GM18517 (cell line): ENCODE data around the gene POU2AF1.
A peak's percentile ranks its signal among the peaks of the same experiment; 100 is the strongest.

Source experiments
- ATAC-seq: cut with Tn5 transposase; IDR thresholded peaks from one replicate; pipeline ENCODE4 v1.9.1; 2021; ENCODE audit warnings: mild to moderate bottlenecking, moderate library complexity; ENCODE audit not compliant: unreplicated experiment

POU2AF1 gene, protein sequence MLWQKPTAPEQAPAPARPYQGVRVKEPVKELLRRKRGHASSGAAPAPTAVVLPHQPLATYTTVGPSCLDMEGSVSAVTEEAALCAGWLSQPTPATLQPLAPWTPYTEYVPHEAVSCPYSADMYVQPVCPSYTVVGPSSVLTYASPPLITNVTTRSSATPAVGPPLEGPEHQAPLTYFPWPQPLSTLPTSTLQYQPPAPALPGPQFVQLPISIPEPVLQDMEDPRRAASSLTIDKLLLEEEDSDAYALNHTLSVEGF

DNA sequence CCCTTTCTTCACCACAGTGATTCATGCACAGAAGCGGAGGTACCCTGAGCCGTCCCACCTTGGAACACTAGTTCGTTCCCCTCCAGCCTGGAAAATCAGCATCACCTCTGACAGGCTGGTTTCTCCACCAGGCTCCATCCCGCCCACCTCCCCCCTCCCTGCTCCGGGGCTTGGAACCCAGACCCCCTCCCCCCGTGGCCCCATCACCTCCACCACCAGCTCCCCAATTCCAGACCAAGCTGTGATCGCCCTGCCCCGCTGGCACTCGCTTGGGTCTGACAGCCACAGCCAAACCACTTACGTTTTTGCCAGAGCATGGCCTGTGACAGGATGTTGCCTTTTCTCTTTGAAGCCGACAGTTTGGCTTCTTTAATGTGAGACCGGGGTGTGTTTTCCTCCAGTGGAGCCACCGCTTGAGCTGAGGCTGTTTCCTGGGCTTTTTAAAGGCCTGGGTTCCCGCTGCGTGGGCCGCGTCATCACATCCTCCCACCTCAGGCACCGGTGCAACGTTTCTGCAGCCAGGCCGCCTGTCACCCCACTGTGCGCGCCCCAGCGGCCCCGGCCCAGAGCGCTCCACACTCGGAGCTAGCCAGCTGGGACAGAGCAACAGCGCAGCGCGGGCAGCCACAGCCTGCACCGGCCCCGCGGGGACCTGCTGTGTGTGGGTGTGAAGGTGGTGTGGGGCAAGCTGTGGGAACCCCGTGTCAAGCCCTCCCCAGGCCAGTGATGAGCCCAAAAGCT is at the start of gene POU2AF1:
Gene POU2AF1 (minus strand): TSS at position 415 of the 741 bp plus-strand sequence. CDS start 98 bp downstream, at position 317.
- ATAC-seq = peak; percentile 49

DNA sequence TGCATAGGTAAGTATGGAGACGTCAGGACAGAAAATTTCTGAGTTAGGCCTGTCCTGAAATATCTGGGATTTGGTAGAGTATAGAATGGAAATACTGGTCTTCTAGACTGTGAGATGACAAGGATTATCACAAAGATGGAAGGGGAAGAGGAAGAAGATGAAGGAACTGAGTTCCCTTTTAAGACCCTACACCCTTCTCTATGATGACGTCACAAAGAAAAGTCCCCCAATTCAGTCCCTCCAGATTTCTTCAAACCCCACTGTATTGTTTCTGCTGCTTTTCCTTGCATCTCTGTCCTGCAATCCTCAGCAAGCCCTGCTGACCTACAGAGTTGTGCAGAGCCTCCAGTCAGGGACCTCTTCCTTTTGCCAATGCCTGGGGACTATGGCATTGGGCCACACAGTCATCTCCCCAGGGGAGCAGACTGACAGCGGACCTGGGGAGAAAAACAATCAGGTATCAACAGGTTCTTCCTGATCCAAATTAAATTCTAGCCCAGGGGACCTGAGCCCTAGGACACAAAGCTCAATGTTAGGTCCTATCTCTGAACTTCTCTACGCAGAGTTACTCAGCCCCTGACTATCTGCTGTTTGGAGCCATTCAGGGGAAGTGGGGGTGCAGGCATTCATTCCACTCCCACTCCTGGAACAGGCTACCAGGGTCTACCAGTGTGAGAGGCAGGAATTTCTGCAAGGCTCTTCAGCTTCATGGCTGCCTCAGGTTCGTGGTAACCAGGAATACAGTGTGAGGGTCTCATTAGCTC is 49.2 kb upstream of the POU2AF1 start:
- ATAC-seq = no peak

DNA sequence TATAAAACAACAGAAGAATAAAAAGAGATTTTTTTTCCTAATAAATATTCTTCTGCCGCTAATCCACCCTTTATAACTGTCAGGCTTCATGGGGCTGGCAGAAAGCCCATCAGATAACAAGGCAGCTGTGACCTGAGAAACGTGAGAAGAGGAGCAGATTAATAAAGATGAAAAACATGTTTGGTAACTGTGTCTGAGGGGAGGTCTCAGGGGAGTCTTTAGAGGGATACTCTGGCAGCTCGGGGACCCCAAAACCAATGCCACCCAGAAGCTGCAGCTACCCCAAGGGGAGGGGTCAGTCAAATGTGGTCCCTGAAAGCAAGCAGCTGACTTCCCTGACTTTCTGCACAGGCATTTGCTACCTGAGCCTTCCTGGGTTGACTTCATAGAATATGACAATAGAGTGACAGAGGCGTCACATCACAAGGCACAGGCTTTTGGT is 48.4 kb upstream of the POU2AF1 start:
- ATAC-seq = no peak

DNA sequence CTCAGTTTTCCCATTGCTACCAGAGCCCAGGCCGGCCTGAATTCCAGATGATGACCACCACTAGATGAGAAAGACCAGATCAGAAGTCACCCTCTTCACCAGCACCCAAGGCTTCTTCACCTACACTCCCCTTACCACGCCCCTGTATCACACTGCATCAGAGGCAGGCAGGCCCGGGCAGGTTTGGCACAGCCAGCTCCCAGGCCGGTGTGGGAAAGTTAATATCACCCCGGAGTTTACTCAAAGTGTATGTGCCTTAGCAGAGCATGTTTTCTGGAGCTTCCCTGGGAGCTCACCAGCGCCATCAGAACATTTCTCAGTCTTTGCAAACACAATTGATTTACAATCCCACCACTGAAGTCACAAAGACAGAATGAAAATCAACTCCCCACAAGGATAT is 47.5 kb upstream of the POU2AF1 start:
- no peak for ATAC-seq

DNA sequence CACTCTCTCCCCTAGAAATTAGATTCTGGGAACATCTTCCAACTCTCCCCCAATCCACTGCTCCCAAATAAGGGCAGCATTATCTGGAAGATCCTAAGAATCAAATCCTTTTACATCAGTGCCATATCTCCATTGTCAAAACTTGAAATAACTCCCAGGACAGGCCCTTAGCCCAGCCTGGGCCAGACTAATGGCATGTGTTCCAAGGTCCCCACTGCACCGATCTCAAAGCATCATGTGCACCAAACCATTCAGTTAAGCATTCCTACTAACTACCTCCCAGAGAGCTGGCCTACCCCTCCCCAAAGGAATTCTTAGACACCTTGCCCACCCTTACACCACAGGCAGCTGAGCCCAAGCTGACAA is 44.2 kb upstream of the POU2AF1 start:
- ATAC-seq = no peak

DNA sequence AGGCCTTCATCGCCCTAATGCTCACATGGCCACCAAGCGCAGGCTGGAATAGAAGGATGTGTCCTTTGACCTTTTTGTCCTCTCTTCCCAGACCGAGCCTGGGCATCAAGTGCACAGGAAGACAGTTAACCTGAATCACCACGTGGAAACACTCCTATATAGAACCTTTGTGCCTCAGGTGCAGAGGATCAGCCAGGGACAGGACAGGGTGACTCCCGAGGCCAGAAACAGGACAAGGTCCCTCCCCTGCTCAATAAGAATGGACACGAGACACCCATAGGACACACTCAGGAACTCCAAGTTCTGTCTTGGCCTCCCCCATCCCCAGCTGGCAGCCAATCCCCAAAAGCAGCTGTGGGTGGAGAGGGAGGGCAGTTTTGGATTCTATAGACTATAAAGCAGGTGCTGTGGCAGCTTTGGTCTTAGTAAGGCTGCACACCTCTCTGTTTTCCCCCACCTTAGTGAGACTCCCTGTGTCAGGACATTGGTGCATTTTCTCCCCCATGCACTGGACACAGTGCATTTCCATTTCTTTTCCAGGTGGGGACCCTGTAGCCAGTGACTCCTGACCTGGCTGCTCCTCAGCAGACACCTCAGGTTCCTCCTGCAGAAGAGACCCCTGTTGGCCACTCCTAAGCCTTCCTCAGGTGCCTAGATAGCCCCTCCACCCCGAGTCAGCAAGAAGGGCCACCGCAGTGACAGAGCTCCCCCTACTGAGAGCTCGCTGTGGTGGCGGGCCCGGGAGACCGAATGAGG is 43.6 kb upstream of the POU2AF1 start:
- ATAC-seq = peak; percentile 73

DNA sequence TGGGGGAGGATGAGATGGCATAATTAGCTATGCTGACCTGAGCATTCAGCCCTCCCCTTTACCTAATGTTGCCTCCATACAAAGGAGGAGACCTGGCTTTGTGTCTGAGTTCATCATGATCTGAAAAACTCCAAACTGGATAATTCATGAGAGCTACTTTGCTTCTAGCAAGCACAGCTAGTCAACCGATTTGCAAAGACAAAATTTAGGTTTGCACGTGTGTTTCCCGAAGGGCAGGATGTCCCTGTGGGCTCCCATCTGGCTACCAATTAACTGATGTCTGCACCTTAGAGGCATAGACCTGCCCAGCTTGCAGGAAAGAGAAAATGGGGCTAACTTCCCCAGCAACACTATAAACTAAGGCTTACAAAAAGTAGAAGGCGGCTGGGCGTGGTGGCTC is 42.2 kb upstream of the POU2AF1 start:
- ATAC-seq = no peak

DNA sequence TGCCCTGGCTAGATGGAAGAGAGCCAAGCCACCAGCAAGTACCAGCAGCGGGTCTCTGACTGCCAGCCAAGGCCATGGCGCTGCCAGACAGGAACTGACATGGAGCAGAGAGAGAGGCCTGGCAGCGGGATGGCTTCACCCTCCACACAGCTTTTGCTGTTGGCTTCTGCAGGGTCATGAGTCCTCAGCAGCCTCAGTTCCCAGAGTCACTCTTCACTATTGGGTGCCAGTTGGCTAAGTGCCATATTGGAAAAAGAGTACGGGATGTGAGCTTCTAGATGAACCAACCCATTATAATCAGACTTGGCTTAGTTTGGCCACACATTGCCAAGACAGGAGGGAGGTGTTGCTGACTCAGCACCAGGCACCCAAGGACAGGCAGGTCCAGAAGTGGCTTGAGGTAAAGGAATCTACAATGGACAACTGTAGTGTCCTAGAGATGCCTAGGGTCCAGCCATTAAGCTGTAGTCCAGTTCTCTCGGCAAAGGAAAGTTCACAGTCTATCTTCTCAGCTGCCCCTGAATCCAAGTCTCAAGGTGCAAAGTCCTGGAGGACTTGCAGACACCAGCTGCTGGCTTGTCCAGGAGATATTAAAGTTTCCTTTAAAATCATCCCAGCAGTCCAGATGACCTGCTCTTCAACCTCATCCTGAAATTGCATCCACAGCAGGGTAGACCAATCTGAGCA is 40.7 kb upstream of the POU2AF1 start:
- no peak for ATAC-seq

DNA sequence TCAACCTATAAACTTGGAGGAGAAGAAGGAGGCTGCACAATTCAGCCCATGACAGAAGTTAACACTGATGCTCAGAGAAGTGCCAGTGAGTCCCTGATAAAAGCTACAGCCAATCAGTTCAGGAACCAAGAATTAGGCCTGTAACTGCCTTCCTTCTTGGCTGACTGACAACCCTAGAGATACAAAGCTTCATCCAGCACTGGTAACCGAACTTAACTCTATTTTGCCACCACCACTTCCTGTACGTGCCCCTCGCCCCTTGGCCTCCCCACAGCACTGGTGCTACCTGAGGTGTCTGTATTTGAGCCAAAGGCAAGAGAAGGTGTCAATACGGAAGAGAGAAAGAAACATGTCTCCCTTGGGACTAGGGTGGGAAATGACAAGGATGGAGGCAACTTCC is 40.1 kb upstream of the POU2AF1 start:
- ATAC-seq = no peak

DNA sequence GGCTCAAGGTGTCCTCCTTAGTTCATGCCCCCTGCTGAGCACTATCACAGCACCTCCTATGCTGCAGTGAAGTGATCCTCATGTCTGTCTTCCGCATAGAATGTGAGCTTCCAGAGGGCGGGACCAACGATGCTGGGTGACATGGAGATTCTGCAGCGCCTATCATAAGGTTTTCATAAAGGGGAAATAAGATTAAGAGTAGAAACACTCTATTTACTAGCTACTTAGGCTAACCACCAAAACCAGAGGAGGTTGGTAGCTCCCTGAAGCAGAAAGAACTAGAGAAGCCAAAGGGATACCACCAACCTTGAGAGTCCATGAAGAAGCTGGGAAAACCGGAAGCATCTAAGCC is 39.3 kb upstream of the POU2AF1 start:
- ATAC-seq = no peak

DNA sequence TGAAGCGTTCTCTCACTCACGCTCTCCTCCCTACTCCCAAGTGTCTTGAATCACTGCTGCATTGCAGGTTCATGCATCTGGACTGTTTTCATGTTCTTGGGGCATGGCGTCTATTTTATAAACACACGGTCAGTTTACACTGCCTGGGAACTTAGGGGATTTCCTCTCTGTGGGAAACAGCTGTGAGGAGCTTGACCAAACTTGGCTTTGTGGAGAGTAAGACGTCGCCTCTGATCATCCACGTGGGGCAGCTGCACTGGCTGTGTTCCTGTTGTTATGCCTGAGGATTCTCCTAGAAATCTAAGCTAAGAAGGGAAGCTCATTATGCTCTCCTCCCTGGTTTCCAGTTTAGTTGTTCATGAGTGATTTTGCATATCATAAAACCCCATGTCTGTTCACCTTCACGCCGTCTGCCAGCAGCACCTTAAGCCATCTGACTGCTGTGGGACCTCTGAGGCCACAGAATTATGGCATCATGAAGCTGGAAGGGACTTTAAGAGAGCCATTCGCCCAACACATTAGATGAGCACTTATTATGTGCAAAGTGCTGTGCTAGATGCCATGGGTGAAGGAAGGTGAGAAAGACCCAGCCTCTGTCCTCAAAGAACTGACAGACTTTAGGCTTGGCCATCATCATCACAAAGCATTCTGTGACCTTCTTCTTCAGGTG is 38.8 kb upstream of the POU2AF1 start:
- peak; percentile 35 for ATAC-seq

DNA sequence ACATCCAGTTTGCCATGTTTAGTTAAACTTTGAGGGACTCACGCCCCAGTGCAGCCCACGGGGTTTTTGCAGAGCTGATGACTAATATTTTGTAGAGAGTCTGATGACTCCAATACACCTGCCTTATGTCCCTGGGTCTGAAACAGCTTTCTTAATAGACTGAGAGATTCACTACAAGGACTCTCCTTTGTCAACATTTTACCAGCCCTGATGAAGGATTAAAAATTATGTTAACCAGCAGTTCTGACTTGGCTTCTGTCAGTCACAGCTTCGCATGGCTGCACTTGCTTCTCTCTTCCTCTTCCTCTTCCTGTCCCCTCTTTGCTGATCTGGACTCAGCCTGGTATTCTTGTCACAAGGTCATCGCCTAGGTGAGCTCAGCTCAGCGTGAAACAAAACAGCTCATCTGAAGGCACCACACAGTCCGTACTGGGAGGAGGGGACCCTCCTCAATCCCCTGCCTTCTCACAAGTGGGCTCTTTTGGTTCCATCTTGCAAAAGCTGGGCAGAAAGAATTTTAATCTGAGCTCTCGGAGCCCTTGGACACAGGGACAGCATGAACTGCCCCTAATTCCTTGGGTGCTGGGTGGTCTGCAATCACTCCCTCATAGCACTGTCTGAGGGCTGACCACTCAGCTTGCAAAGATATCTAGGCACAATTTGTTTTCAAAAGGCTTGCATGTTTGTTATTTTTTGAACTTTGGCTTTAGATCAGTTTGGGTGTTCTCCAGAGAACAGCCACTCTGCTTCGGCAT is 38.1 kb upstream of the POU2AF1 start:
- peak; percentile 68 for ATAC-seq

DNA sequence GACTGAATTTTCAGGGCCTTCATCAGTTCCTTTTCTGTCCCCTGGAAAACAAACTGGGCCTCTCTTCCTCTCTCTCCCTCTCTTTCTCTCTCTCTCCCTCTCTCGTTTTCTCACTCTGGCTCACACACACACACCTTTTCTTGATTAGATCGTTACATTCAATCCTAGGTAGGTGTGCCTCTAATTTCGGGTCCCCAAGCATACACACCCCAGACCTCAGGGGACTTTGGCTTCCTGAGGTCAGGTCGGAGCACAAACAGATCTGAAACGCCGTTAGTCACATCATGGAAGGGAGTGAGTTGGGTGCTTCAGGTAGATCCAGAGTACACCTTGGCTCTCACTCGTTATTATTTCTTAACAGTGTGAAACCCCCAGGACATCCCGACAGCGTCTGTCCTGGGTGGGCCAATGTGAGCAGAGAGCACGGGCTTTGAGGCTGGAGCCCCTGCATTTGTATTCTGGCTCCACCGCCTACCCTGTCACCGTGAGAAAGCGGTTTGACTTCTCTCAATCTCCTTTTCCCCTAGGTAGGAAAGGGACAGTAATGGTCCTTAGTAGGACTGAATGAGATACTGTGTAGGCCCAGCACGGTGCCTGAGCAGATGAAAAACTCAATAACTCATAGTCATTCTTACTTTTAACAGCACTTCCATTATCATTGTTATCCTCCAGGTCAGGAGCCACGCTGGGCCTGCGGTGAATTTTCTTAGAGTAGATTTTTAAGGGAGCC is 37.3 kb upstream of the POU2AF1 start:
- ATAC-seq = peak; percentile 0

DNA sequence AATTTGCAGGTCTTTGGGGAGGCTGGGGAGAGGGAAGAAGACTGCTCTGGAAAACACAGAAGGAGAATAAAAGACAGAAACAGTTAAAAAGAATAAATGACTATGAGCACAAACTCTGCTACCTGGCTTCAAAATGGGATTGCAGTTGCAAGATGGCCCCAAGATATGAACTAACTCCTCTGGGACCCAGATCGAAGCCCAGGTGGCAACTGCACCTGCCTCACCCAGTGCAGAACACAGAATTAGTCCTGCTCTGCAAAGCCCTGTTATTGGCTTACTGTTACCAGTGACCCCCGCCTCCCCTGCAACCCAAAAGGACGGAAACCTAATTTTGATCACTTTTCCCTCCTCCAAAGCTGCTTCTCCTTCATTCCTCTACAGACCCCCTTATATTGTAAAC is 35.9 kb upstream of the POU2AF1 start:
- ATAC-seq = no peak

DNA sequence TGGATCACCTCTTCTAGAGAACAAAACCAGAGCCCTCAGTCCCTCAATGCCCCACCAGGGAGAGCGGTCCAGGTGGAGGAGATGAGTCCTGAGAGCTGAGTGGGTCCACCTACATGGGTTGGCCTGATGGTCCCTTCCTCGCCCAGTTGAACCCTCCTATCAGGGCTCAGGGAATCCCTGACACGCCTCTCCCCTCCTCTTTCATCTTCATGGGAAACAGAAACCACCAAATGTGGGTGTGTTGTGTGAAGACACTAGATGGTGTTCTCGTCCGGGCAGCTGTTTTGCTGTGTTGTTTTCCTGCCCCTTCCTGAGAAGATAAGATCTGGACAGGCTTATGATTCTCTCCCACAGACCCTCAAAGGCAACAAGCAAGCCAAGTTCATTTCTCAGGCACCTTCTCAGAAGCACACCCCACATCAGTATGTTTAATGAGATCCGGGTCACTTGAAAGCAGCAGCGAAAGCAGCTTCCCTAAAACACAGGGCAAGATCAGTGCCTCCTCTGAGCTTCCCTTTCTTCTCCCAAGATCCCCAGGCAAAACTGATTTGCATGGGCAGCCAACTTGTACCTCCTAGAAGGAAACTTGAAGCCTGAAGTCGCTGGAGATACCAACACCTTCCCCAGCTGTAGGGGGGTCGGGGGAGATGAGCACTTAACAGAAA is 35.3 kb upstream of the POU2AF1 start:
- ATAC-seq = peak; percentile 17

DNA sequence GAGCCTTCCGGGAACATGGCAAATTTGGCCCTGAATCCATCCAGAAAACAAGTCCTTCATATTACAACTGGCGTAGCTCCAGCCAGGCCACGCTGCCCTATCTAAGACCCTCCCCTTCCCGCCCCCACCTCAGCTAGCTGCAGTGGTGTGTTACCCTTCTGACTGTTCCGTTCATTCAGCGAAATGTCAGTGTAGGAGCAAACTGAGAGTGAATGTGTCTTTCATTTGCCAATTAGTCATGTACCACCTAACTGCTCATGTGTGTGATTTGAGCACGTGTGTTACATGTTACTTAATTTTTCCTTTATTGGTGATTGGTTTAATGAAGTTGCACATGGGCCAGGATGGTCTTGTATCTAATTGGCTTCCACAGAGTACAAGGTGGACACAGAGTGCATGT is 34.8 kb upstream of the POU2AF1 start:
- no peak for ATAC-seq

DNA sequence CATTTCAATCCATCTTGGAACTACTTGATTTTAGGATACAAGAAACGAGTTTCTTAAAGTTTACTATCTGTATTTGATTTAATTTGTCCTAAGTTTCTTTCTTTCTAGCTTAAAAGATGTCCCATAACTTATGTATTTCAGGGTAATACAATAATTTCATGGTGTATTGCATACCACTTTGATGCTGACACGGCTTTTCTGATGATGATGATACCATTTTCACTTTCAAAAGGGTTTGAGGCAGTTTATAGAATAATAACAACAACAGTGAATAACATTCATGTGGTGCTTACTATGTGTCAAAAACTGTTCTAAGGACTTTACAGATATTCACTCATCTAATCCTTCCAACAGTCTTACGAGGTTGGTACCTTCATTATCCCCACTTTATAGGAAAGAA is 33.2 kb upstream of the POU2AF1 start:
- ATAC-seq = no peak

DNA sequence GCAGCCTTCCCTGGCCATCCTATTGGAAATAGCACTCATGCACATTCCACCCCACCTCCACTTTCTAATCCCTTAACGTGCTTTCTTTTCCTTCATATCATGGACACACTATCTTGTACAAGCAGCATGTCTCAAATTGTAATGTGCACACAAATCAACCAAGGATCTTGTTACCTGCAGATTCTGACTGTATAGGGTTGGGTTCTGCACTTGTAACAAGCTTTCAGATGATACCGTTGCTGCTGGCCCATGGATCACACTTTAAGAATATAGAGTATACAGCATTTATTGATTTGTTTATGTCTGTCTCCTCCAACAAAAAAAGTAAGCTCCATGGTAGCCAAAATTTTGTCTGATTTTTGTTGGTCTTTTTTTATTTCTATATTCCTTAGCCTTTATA is 32.4 kb upstream of the POU2AF1 start:
- no peak for ATAC-seq
